HL-60 (cell line): Measurements from ENCODE around the gene XCR1.

ENCODE experiments used
- DNase-seq, 2 experiments: peaks; one replicate each; pipeline ENCODE4 v3.0.0-alpha.2; 2010 to 2020; ENCODE audit warnings: low read depth in 1 of 2, low spot score in 1 of 2
- H3K27ac ChIP-seq: fragments of 250-450 bp; sonication (Bioruptor Pico); replicated peaks from 2 replicates; pipeline ENCODE4 v1.5.1; 2020; ENCODE audit warnings: mild to moderate bottlenecking, moderate library complexity
- H3K27me3 ChIP-seq: fragments of 250-450 bp; sonication (Bioruptor Pico); 2 replicates; pipeline ENCODE4 v1.5.1; 2021; ENCODE audit warnings: mild to moderate bottlenecking, moderate library complexity; ENCODE audit not compliant: insufficient read depth, poor library complexity, severe bottlenecking
- H3K4me3 ChIP-seq: replicated peaks from 2 replicates; pipeline ENCODE4 v1.5.1; 2011; ENCODE audit warnings: mild to moderate bottlenecking, control low read depth, low read length; ENCODE audit not compliant: insufficient read depth
- CTCF ChIP-seq: IDR thresholded peaks from one replicate; pipeline ENCODE4 v1.5.1; 2011; ENCODE audit warnings: low read length, control low read depth, inconsistent platforms; ENCODE audit not compliant: insufficient read depth
- GABPA ChIP-seq: IDR thresholded peaks from 2 replicates; pipeline ENCODE4 v1.6.1; 2012; ENCODE audit warnings: low read depth
- POLR2AphosphoS5 ChIP-seq: IDR thresholded peaks from 2 replicates; pipeline ENCODE4 v1.6.1; 2012; ENCODE audit warnings: low read depth
- SPI1 ChIP-seq: IDR thresholded peaks from 2 replicates; pipeline ENCODE4 v1.6.1; 2012; ENCODE audit warnings: low read depth, mild to moderate bottlenecking, borderline replicate concordance
- TF ChIP-seq, protein P1 (sequence below): IDR thresholded peaks from 2 replicates; pipeline ENCODE4 v1.6.1; 2012; ENCODE audit warnings: low read depth; ENCODE audit not compliant: insufficient replicate concordance

The XCR1 gene

DNA sequence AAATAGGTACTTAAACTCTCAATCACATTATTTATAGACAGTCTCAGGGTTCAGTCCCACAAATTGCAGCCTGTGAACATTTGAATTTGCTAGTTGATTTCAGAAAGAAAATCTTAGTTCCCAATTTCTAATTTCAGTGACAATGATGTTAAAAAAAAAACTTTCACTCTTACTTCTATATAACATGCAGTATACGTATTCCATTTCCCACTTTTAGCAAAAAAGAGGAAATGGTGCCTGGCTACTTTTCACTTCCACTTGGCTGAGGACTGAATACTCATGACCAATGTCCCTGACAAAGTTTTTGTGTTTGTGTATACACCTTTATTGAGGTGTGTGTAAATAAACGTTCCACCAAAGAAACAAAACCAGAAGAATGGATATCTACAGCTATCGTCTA, 32.1 kb upstream of the XCR1 start:
- no peak overlapping the region for H3K27ac ChIP-seq
- TF ChIP-seq SPI1 = peak; percentile 93
- TF ChIP-seq GABPA = no peak
- no peaks in the 10 kb centered on the region for H3K27me3 ChIP-seq
- H3K4me3 ChIP-seq = no peak overlapping the region
- DNase-seq = peak in 1 of 2 experiments; percentile 21

- no peak overlapping the region for H3K27ac ChIP-seq
- H3K27me3 ChIP-seq = no peaks in the 10 kb centered on the region
- H3K4me3 ChIP-seq = no peak overlapping the region
- no peak for DNase-seq
- TF ChIP-seq CTCF (no peak), POLR2AphosphoS5 (no peak), GABPA (no peak), SPI1 (no peak)
- TF ChIP-seq, protein P1, sequence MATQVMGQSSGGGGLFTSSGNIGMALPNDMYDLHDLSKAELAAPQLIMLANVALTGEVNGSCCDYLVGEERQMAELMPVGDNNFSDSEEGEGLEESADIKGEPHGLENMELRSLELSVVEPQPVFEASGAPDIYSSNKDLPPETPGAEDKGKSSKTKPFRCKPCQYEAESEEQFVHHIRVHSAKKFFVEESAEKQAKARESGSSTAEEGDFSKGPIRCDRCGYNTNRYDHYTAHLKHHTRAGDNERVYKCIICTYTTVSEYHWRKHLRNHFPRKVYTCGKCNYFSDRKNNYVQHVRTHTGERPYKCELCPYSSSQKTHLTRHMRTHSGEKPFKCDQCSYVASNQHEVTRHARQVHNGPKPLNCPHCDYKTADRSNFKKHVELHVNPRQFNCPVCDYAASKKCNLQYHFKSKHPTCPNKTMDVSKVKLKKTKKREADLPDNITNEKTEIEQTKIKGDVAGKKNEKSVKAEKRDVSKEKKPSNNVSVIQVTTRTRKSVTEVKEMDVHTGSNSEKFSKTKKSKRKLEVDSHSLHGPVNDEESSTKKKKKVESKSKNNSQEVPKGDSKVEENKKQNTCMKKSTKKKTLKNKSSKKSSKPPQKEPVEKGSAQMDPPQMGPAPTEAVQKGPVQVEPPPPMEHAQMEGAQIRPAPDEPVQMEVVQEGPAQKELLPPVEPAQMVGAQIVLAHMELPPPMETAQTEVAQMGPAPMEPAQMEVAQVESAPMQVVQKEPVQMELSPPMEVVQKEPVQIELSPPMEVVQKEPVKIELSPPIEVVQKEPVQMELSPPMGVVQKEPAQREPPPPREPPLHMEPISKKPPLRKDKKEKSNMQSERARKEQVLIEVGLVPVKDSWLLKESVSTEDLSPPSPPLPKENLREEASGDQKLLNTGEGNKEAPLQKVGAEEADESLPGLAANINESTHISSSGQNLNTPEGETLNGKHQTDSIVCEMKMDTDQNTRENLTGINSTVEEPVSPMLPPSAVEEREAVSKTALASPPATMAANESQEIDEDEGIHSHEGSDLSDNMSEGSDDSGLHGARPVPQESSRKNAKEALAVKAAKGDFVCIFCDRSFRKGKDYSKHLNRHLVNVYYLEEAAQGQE = no peak
Measured at GRCh38 chr3:46058981-46059380, 31.7 kb upstream of the XCR1 start.

- Histone ChIP-seq H3K27ac (no peak overlapping the region), H3K4me3 (no peak overlapping the region), H3K27me3 (no peaks in the 10 kb centered on the region)
- no peak for DNase-seq
- TF ChIP-seq SPI1 (no peak), CTCF (no peak), POLR2AphosphoS5 (no peak), GABPA (no peak)
- TF ChIP-seq, protein P1 = no peak
Measured at GRCh38 chr3:46057716-46058115, 30.4 kb upstream of the XCR1 start.

- Histone ChIP-seq H3K4me3 (no peak overlapping the region), H3K27ac (no peak overlapping the region), H3K27me3 (no peaks in the 10 kb centered on the region)
- TF ChIP-seq, protein P1 = no peak
- TF ChIP-seq CTCF = no peak
- TF ChIP-seq GABPA = no peak
- TF ChIP-seq SPI1 = no peak
- TF ChIP-seq POLR2AphosphoS5 = no peak
- DNase-seq = no peak
Measured at GRCh38 chr3:46056686-46057085, 29.4 kb upstream of the XCR1 start.
